Erythroblast (primary cell): ENCODE measurements around the gene DCLRE1B.

ENCODE experiments used
- GATA1 ChIP-seq: IDR thresholded peaks from 2 replicates; pipeline ENCODE4 v1.6.1; 2011; ENCODE audit warnings: low read depth, mild to moderate bottlenecking, control low read depth, low read length, moderate library complexity
- POLR2A ChIP-seq: IDR thresholded peaks from 2 replicates; pipeline ENCODE4 v1.6.1; 2011; ENCODE audit warnings: mild to moderate bottlenecking, low read length

- TF ChIP-seq POLR2A: no peak
- no peak for TF ChIP-seq GATA1
Measured at GRCh38 chr1:113922957-113923356, 17.8 kb downstream of the DCLRE1B start.
